ENCODE measurements around the gene MAP7D1. TPM values are rescaled to one million over a fixed set of nuclear protein-coding genes. Genes with fewer than 3 reads are reported as not detected.
"Not testable (repeated sequence)": the region's sequence is repeated elsewhere in the genome, so short reads cannot be mapped to it uniquely, and the experiment has no call there.

The MAP7D1 gene
- total RNA-seq, 1 donor from 2014 or later: 114 TPM

DNA sequence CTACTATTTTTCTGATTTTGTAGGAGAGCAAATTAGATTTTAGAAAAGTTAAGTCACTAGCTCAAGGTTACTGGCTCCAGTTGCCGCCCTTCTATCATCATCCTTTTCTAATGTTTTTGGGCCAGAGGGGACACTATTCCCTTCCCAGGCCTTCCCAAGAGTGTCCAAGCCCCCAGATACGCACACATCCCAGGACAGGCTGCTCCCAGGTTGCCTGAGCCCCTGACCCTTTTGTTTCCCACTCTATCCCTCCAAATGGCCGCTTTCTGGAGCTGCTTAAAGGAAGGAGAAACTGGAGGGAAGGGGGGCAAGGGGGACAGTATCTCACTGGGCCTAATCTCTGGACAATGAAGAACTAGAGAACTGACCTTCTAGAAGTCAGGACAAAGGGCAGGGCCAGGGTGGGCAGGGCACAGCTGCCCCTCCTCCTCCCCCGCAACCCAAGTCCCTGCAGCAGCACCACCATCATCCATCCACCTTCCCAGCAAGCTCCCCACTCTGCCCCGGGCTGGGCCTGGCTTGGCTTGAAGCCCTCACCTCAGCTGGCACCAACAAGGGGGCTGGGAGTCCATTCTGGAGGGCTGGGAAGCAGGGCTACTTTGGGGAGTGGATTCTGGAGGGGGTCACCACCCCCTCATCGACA, 1.1 kb upstream of the MAP7D1 start:
- DNase-seq (no peak), ATAC-seq (no peak)
- Histone ChIP-seq H3K27me3 (no peaks in the 10 kb centered on the region), H3K9me3 (no peaks in the 10 kb centered on the region), H3K4me3 (peak overlapping the region; percentile 97), H3K36me3 (no peaks in the 10 kb centered on the region), H3K4me1 (peaks cover 65% of the 10 kb centered on the region), H3K27ac (peak overlapping the region; percentile 99)
- TF ChIP-seq, protein P1, sequence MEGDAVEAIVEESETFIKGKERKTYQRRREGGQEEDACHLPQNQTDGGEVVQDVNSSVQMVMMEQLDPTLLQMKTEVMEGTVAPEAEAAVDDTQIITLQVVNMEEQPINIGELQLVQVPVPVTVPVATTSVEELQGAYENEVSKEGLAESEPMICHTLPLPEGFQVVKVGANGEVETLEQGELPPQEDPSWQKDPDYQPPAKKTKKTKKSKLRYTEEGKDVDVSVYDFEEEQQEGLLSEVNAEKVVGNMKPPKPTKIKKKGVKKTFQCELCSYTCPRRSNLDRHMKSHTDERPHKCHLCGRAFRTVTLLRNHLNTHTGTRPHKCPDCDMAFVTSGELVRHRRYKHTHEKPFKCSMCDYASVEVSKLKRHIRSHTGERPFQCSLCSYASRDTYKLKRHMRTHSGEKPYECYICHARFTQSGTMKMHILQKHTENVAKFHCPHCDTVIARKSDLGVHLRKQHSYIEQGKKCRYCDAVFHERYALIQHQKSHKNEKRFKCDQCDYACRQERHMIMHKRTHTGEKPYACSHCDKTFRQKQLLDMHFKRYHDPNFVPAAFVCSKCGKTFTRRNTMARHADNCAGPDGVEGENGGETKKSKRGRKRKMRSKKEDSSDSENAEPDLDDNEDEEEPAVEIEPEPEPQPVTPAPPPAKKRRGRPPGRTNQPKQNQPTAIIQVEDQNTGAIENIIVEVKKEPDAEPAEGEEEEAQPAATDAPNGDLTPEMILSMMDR (IDR thresholded peaks at IDR 0.05): no peak
- intact Hi-C loops (cut with DNase I): no loop called here

DNA sequence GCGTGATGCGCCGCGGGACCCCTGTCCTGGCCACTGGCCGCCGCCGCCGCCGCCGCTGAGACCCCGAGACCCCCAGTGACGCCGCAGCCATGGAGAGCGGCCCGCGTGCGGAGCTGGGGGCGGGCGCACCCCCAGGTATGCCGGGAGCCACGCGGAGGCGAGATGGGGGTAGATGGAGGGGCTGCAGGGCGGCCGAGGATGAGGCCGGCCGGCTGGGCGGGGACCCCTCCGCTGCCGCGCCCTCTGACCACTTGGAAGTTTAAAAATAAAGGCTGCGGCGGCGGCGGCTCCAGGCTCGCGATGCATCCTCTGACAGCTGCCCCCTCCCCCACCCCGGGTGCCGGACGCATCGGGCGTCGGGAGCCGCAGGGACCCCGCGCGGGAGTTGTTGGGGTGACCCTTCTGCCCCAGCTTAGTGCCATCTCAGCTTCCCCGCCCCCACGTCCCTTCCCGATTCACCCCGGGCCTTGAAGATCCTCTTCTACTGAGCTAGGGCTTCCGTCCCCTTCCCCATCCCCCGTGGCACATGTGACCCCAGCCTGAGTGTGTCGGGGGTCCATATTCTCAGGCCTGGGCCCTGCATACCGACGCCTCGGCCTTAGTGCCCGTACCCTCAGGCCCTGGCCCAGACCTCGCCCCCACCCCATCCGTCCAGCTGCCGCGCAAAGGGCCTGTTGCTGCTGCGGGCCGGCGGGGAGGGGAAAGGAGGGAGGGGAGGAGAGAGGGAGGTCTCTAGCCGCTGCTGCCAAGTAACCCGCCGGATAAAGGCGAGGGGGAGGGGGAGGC, 562 bp downstream of the MAP7D1 start:
- Histone ChIP-seq H3K9me3 (no peaks in the 10 kb centered on the region), H3K27ac (peak overlapping the region; percentile 99), H3K4me3 (peak overlapping the region; percentile 97), H3K4me1 (peaks cover 66% of the 10 kb centered on the region), H3K27me3 (no peaks in the 10 kb centered on the region), H3K36me3 (no peaks in the 10 kb centered on the region)
- ATAC-seq: peak; percentile 47
- intact Hi-C loops (cut with DNase I): no loop called here
- TF ChIP-seq, protein P1 (IDR thresholded peaks at IDR 0.05): no peak
- peak; percentile 82 for DNase-seq

DNA sequence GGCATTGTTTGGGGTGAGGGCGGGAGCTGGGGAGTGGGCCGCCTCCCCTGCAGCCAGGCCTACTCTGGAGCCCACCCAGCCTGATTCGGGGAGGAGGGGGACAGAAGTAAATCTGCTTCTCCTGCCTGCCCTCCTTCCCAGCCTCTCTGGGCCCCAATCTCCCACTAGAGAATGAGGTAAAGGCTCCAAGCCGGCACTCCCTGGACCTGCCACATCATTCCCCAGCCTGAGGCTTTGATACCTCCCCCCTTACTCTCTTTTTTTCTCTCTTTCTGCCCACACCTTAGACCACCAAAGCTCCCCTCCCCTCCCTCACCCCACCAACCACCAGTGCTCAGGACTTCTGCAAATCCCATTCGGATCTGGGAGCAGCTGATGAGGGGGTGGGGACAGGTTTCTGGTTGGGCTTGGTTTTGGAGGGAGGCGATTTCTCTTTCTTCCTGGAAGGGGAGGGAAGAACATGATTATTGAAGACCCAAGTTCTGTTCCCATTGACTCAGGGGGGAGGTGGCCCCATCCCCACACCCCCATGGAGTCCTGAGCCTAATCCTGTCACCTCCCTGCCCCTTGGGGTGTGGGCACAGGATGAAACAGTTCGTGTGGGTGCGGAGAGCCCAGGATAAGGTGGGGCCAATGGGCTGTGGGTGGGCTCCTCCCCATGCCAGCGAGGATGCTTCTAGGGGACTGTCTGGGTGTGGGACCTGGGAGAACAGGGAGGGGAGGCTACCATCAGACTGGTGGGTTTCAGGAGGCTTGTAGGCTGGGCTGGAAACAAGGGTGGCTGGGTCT, 1.3 kb downstream of the MAP7D1 start:
- TF ChIP-seq, protein P1 (IDR thresholded peaks at IDR 0.05): no peak
- H3K4me1 ChIP-seq: peaks cover 65% of the 10 kb centered on the region
- DNase-seq: no peak

DNA sequence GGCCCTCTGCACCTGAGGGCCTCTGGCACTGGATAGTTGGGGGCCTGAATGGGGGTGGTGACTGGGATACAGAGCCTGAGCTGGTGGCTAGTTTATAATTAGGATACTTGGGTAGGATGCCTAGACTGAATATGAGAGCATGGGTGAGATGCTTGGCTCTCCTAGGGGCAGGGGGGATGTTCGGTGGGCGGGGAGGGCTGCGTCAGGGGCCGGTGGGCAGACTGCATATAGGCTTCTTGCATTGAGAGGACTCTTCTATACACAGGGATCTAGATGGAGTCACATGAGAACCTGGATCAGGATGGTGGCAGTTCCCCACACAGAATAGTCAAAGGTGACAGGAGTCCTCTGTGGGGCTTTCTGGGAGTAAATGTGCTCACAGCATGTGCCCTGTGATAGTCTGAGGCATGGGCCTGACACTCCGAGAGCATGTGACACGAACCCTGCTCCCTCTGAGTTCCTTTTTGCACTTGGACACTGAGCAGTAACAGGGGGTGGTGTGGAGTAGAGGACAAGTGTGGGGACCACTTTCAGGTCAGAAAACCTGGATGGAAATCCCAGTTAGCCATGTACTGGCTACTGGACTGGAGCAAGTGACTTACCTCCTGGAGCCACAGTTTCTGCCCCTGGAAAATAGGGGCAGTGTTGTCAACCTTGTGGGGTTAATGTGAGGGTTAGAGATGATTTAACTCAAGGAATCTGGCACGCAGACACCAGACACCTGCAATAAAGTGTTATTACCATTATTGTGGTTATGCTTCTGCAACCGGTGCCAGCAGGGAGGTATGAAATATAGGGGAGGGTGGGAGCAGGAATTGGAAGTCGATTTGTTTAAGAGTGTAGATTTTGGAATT, 2.2 kb downstream of the MAP7D1 start:
- intact Hi-C loops (cut with DNase I): no loop called here

More for the DNA sequence above, 1.3 kb downstream of the MAP7D1 start:
- intact Hi-C loops (cut with DNase I): no loop called here
- H3K27me3 ChIP-seq: no peaks in the 10 kb centered on the region
- no peaks in the 10 kb centered on the region for H3K9me3 ChIP-seq
- ATAC-seq: no peak
- peak overlapping the region; percentile 99 for H3K27ac ChIP-seq
- H3K36me3 ChIP-seq: no peaks in the 10 kb centered on the region
- peak overlapping the region; percentile 97 for H3K4me3 ChIP-seq

DNA sequence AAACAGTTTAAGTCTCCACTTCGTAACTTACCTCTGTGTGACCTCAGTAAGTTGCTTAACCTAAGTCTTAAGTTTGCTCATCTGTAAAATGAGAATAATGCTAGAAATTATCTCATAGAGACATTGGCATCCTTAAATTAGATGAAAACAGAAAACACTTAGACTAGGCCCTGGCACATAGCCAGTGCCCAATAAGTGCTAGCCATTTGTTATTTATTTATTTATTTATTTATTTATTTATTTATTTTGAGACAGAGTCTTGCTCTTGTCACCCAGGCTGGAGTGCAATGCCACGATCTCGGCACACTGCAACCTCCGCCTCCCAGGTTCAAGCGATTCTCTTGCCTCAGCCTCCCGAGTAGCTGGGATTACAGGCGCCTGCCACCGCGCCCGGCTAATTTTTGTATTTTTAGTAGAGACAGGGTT, 2.9 kb downstream of the MAP7D1 start:
- Histone ChIP-seq H3K27ac (peak overlapping the region; percentile 99), H3K4me3 (peak overlapping the region; percentile 97), H3K4me1 (peaks cover 75% of the 10 kb centered on the region)
- ATAC-seq; DNase-seq; intact Hi-C loops (cut with DNase I); H3K27me3 ChIP-seq; H3K9me3 ChIP-seq; H3K36me3 ChIP-seq: not testable (repeated sequence)

More for the DNA sequence above, 2.2 kb downstream of the MAP7D1 start:
- DNase-seq: no peak
- Histone ChIP-seq H3K27me3 (no peaks in the 10 kb centered on the region), H3K4me1 (peaks cover 69% of the 10 kb centered on the region), H3K27ac (peak overlapping the region; percentile 99), H3K36me3 (no peaks in the 10 kb centered on the region), H3K4me3 (peak overlapping the region; percentile 97), H3K9me3 (no peaks in the 10 kb centered on the region)
- TF ChIP-seq, protein P1 (IDR thresholded peaks at IDR 0.05): no peak
- ATAC-seq: no peak
